ENCODE data around the gene GNG13.
"Not testable (repeated sequence)": the region's sequence is repeated elsewhere in the genome, so short reads cannot be mapped to it uniquely, and the experiment has no call there.

GNG13 gene, protein sequence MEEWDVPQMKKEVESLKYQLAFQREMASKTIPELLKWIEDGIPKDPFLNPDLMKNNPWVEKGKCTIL

DNA sequence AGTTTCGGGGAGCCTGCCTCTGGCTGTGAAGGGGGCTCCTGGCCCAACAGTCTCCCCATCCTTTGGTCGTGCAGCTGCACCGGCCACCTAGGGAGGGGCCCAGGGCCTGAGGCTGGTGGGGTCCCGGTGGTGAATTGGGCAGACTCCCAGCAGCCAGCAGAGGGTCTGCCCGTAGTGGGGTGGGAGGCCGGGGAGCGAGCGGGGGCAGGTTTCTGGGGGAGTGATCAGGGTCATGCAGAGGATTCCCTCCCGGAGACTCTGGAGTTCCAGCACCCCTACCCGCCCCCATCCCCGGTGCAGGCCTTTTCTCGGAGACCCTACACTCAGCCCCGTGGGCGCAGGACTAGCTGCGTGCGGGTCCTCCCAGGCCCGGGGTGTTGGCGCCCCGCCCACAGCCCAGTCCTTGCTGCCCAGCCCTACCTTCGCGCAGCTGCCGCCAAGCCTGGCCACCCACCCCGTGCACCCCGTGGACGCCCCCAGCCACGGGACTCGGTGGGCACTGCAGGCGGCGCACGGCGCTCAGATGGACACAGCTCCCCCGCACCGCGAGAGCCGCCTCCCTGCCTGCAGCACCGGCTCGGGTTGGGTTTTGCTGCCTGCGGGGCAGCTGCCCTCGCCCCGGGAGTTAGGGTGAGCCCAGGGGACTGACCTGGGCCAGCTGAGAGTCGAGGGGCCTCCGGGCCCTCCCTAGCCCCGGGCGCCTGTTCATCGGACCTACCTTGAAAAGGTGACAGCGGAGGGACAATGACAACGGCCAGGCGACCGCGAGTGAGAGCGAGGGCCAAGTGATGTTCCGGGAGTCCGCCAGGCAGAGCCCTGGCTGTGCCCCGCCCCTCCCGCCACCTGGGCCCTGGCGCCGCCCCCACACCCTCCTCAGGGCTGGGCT is at the start of gene GNG13:
GNG13 (minus strand) TSS at position 787 of the 886 bp plus-strand sequence. CDS start 1,657 bp downstream, outside the sequence.
- no peak for DNase-seq (ENCODE audit: extremely low read depth in 1 of 2, low read depth in 1 of 2)

DNA sequence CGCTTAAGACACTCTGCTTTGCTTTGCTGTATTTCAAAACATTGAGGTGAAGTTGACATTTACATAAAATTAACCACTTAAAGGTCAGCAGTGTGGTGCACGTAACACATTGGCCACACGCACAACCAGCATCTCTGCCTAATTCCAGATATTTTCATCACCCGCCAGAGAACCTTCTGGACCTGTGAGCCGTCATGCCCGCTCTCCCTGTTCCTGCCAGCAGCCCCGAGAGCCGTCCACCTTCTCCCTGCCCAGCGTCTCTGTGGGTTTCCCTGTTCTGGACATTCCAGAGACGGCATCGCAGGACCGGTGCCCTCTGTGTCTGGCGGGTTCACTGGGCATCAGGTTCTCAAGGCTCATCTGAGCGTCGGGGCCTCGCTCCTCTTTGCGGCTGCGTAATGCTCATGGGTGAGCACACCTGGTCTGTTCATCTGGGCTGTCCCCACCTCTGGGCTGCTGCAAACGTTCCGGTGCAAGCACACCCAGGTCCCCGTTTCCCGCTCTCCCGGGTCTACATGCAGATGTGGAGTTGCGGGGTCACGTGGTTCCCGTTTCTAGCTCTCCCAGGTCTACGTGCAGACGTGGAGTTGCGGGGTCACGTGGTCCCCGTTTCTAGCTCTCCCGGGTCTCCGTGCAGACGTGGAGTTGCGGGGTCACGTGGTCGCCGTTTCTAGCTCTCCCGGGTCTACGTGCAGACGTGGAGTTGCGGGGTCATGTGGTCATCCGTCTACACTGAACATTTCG is 48.1 kb upstream of the GNG13 start:
- DNase-seq (ENCODE audit: extremely low read depth in 1 of 2, low read depth in 1 of 2), result no peak

DNA sequence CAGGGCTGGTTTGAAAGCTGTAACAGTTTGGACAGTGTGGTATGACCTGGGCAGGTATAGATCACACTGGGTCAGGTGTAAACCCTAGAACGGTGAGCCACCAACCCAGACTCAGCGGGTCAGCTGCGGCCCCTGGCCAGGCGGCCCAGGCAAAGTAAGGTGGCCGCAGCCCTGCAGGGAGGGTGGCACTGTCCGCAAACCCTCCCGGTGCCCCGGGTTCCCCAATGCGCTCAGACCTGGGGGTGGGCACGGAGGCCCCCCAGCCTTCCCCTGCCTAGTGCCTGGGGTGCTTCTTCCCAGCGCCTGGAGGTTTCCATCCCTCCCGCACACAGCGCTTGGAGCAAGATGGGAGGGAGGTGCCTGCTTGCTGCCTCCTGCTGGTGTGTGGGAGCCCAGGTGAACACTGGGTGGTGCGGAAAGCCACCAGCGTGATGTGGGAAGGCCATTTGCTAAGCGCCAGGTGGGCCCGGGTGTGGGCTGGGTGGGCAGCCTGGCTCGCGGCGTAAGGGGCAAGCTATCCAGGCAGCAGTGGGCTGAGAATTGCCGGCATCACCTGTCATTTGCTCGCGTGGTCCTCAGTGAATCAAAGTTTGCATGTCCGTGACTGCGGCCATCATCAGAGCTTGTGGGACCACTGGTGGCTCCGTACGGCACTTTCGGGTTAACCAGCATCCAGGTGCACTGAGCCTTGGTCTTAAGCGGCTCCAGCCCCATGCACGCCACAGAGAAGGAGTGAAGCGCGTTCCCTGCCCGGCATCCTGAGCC is 47.3 kb upstream of the GNG13 start:
- no peak for DNase-seq (ENCODE audit: extremely low read depth in 1 of 2, low read depth in 1 of 2)

DNA sequence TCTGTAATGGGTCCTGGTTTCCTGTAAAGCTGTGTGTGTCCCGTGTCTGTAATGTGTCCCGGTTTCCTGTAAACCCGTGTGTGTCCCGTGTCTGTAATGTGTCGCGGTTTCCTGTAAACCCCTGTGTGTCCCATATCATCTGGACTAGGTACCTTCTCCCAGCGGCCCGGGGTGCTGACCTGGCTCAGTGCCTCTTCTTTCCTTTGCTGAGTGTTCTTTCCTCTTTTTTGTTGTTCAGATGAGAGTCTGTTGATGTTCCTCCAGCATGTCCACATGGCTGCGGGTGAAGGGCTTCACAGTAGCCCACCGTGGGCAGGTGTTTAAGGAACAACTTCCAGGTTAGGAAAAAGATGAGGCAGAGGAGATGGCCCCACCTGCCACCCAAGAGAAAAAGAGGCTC is 46.6 kb upstream of the GNG13 start:
- DNase-seq (ENCODE audit: extremely low read depth in 1 of 2, low read depth in 1 of 2), result no peak

DNA sequence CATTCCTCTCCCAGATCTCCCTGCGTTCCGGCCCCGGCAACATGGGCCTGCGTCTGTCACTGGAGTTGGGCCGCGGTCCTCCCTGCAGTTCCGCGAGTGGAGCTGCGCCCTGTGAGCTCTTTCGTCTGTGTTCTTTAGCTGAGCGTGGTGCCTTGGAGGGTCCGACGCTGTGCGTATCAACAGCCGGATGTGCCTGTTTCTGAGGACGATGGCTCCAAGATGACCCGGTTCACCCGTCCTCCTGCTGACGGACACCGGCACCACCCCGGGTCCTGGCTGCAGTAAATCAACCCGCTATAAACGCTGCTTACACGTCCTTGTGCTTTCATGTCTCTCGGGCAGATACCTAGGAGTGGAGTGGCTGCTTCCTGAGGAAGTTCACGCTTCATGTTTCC is 44.8 kb upstream of the GNG13 start:
- no peak for DNase-seq (ENCODE audit: extremely low read depth in 1 of 2, low read depth in 1 of 2)

DNA sequence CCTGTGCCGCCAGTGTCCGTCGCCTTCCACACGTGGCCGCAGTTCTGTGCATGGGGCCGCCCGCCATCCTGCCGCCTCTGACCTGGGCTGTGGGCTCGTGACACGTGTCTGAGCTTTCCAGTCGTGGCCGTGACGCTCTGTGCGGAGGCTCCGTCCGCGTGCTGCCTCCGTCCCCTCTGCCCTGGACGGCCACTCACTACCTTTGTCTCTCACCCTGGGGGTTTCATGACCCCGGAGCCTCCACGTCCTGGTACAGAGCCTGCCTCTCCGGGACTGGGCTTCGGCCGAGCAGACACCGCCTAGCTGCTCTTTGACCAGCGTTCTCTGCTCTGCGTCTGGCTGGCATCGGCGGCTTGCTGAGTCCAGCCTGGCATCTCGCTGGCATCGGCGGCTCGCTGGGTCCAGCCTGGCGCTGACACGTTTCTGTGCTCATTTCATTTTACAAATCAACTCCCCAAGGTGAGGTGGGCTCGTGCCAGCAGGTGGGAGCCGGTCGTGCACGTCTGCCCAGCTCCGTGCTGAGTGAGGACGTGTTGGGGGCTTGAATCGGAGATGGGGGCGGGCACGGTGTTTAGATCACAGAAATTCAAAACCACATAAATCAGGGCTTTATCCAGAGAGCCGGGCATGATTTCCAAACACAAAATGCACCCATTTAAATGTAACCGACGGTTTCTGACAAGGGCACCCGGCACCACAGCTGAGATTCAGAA is 44.3 kb upstream of the GNG13 start:
- DNase-seq (ENCODE audit: extremely low read depth in 1 of 2, low read depth in 1 of 2), result no peak

DNA sequence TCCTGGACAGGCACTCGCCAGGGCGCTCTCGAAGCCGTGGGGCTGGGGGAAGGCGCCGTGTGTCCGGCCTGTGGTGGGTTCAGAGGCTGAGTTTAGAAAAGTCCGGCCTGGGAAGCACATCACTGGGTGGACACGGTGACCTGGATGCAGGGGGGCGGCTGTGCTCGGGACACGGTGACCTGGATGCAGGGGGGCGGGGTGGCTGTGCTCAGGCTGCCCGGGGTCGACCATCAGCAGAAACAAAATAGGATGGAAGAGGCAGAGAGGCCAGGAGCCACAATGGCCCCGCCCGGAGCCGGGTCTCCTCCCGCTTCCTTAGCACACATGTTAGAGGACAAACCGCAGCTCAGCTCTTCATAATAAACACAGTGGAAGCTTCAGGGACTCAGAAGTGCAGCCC is 43.2 kb upstream of the GNG13 start:
- no peak for DNase-seq (ENCODE audit: extremely low read depth in 1 of 2, low read depth in 1 of 2)

DNA sequence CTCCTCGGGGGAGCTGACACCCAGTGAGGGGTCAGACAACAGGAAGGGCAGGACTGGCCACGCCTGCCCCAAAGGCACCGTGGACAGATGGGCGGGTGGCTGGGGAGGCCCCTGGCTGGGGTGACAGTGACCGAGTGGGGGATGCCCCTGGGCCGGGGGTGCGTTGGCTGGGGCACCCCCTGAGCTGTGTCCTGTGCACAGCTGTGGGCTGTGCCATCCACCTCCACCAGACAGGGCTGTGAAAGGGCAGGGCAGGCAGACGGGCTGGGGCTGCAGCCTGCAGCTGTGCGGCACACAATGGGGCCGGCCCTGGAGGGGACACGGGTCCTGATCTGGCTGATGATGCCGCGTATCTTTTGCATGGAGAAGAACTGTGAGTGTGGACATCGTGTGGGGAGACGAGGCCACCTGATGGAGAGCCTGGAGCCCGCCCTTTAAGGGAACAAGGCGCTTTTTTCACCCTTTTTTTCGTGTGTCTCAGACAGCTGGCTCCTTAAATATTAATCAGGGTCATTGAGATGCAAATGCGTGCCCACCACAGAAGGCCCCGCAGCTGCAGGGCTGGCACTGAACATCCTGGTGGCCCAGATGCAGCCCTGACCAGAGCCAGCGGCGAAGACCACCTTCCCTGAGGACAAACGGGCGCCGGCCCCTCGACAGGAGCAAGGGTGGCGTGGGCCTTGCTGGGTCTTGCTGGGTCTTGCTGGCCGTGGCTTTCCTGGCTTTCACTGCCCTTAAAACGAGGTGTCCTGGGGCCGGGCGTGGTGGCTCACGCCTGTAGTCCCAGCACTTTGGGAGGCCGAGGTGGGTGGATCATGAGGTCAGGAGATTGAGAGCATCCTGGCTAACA is 42.4 kb upstream of the GNG13 start:
- no peak for DNase-seq (ENCODE audit: extremely low read depth in 1 of 2, low read depth in 1 of 2)

DNA sequence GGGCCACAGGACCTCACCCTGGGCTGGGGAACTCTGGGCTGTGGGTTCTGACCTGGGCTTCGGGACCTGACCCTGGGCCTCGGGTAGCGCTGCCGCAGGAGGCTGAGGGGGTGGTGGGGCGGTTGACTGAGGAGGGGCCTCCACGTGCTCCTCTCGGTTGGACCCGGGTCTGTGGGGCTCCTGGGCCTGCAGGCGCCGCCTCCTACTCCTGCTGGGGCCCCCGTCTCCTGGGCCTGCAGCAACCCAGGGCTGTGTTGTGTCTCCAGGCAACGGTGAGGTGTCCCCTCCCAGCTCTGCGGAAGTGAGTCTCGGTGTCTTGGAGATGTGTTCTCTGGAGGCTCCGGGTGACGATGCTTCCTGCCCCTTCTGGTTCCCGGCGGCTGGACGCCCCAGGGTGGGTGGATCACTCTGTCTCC is 41.5 kb upstream of the GNG13 start:
- no peak for DNase-seq (ENCODE audit: extremely low read depth in 1 of 2, low read depth in 1 of 2)

DNA sequence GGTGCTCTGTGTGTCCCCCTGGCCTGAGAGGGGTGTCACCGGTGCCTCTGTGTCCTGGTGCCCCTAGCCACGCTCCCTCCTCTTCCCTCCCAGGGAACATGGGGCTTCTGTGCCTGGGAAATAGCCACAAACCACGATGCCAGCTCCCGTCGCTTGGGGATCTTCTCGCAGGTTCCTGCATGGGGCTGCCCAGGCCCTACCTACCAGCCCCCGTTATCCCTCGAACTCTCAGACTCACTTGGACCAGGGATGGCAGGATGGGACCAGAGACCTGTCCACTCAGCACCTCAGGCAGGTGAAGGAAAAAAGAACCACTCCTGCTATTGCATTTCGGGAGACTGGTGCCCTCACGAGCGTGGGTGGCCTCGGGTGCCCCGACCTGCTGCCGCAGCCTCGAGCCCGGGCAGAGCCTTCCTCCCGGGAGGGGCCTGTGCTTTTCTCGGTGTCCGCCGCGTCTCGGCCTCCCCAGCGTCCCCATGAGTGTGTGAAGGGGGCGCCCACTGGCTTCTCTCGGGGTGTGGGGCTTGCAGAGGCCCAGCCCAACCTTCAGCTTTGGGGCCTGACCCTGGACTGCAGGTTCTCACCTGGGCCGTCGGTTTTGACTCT is 41.0 kb upstream of the GNG13 start:
- no peak for DNase-seq (ENCODE audit: extremely low read depth in 1 of 2, low read depth in 1 of 2)

DNA sequence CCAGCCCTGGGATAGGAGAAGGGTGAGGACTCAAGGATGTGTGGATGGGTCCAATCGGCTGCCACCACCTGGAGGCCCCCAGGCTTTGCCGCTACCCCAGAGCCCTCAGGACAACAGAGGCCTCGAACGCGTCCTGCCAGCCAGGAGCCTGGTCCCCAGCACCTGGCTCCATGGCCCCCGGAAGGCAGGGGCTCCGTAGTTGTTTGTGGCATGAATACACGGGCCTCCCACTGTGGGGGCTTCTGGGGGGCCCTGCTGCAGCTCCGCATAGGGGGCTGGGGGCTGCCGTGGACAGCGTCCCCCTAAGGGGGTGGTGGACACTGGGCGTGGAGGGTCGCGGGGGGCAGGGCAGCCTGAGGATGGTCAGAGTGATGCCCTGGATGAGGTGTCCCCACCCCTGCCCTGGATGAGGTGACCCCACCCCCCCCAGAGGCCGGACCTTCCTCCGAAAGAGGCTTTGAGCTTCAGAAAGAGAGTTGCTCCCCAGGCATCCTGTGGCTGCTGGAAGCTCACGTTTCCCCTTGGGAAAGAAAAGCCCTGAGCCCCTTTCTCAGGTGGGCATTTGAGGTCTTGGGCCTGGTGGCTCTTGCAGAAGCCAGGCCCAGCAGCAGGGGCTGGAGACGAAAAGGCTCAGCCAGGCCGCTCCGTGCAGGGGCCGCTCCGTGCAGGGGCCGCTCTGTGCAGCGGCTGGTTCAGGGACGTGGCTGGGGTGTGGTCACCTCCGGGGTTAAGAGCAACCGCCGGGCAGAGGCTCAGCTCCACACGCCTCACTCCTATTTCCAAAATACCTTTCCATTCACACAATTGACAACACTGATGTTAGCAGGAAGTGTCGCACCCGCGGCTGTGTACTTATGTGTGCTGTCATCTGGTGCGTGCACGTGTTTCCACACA is 40.3 kb upstream of the GNG13 start:
- DNase-seq (ENCODE audit: extremely low read depth in 1 of 2, low read depth in 1 of 2), result no peak

DNA sequence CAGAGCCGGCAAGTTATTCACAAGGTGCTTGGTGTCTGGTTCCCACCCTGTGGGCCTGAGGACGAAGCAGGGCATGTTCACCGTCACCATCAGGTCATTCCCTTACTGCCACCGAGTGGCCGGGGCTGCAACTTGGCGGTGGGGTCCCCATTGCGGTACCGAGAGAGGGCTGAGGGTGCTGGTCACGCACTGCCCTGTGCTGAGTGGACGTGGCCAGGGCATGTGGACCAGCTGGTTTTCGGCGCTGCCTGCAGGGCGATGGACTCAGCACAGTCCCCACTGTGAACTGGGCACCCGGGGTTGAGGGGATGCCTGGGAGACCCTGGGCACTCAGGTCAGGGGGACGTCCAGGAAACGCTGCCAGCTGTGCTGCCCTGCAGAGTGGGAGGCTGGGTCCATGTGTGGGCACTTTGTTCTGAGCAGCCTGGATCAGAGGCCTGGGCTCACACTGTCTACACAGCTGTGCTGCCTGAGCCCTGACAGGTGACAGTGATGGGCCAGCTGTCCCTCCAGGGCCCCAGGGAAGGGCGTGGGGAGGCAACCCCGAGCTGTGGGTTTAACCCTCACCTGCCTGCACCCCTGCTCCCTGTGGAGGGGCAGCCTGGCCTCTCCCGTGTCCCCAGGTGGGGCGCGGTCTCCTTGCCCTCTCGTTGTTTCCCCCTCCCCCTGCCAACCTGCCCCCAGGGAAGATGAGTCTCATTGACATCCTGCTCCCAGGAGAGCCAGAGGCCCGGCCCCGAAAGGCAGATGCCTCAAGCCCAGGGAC is 39.3 kb upstream of the GNG13 start:
- DNase-seq (ENCODE audit: extremely low read depth in 1 of 2, low read depth in 1 of 2), result no peak

DNA sequence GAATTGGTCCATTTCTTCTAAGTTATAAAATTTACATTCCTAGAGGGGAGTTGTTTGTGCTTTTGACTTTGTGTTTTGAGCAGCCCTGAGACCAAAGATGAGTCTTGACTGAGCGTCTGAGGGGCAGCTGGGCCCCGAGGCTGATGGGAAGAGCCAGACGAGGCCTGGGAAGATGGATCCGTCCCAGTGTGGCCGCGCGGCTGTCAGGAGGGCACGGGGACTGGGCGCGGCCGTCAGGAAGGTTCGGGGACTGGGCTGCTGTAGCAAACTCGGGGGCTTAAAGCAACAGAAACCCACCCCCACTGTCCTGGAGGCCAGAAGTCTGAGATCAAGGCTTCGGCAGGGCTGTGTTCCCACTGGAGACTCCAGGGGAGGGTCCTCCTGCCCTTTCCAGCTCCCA is 38.2 kb upstream of the GNG13 start:
- no peak for DNase-seq (ENCODE audit: extremely low read depth in 1 of 2, low read depth in 1 of 2)

DNA sequence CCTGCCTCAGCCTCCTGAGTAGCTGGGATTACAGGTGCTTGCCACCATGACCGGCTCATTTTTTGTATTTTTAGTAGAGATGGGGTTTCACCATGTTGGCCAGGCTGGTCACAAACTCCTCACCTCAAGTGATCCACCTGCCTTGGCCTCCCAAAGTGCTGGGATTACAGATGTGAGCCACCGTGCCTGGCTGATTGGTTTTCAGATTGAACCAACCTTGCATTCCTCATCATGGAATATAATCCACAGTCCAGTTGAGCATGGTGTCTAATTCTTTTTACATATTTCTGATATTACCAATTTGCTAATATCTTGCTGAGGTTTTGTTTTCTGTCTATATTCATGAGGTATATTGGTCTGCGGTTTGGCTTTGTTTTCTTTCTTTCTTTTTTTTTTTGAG is 36.3 kb upstream of the GNG13 start:
- DNase-seq (ENCODE audit: extremely low read depth in 1 of 2, low read depth in 1 of 2), result not testable (repeated sequence)

DNA sequence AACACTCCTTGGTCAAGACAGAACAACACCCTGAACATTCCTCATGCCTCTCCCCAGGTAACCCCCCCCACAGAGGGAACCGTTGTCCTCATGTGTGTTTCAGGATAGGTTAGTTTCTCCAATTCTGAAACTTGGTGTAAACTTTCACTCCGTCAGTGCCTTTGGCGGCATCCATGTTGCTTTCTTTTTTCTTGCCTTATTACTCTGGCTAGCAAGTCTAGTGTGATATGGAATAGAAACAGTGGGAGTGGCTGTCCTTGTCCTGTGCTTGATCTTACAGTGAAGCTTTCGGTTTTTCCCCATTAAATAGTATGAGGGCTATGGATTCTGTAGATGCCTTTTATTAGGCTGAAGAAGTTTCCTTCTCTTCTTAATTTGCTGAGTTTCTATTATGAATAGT is 35.7 kb upstream of the GNG13 start:
- DNase-seq (ENCODE audit: extremely low read depth in 1 of 2, low read depth in 1 of 2), result no peak

DNA sequence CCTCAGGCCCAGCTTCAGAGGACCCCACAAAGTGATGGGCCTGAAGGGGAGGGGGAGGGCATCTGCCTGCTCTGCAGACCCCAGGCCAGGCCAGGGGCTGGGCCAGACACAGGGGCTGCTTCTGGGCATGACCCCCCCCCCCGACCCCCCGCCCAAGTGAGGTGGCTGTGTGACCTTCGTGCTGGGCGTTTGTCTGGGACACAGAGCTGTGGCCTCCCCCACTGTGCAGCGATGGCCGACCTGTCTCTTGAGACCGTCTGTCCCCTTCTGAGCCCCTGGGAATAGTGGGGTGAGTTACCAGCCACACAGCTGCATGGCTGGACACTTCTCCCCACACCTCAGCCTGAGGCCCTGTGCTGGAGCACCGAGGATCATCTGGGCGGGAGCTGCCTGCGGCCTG is 34.8 kb upstream of the GNG13 start:
- DNase-seq (ENCODE audit: extremely low read depth in 1 of 2, low read depth in 1 of 2), result no peak

DNA sequence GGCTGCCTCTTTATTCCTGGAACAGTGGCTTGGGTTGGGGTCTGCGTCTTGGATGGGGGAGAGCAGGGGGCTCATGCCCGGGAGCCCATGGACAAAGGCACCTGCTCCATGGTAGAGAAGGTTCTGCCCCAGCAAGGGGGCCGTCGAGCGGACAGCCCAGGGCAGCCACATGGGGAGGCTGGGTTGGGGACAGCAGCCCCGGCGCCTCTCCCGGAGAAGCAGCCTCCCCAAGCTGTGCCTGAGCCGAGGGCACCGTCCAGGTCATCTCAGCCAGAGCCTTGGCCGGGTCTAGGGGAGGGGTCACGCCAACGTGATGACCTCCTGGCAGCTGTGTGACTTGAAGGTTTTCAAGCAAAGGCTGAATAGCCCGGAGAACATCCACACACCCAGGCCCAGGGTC is 32.9 kb upstream of the GNG13 start:
- no peak for DNase-seq (ENCODE audit: extremely low read depth in 1 of 2, low read depth in 1 of 2)

All from activated CD8-positive, alpha-beta memory T cell treated with anti-CD3 and anti-CD28 coated beads for 1 hour (primary cell).